ENCODE results near the gene SMOC2.

Gene SMOC2

GRCh38 chr6:168625602-168626001 is 184.6 kb downstream of the SMOC2 start:
- no peak for DNase-seq (ENCODE audit: low spot score)

DNA sequence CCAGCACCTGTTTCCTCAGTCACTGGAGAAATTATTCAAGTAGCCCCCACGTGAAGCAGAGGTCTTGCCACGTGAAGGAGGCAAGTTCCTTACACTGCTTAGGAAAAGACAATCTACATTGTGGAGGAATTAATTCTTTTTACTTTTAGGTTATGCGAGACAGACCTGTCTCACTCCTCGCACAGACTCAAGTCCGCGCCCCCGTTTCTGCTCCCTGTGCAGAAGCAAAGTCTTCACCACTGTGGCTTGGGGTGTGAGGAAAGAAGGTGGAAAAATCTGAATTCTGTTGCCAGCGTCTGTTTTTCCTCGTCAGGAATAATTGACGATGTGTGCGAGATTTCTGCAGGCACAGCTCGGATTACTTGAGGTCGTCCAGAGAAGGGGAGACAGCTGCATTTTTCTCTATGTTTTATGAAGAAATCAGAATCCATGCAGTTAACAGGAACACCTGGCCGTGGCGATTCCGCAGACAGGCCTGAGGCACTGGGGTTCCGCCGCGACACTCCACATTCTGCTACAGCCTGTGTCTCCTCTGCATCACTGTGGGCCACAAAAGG is 185.1 kb downstream of the SMOC2 start:
- DNase-seq (ENCODE audit: low spot score) = no peak

DNA sequence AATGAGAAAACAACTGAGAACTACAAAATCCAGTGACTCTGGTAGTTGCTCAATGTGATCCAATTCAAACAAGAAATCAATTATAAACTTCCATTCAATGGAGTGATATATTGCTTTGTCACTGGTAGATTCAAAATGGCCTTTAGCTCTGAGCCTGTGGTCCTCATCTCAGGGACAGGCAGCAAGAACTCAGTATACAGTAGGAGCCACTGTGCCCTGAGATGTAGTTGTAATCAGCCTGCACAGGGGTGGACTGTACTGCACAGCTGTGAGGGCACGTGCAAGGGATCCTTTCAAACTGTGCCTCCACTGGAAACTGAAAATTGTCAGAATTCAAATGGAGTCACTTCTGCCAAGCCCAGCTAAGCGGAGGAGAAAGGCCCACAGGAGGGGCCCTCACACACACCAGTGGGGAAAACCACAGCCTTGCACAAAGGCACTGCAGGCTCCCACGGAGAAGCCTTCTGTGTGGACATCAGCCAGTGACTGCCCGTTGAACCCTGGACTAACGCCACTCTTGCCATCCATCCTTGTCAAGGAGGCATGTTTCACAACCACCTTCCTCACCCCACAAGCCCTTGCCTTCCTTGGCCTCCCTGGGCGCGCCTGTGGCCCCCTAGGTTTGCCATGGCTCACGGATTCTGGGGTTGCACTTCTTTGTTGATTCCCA is 186.7 kb downstream of the SMOC2 start:
- no peak for DNase-seq (ENCODE audit: low spot score)

GRCh38 chr6:168628176-168628553 is 187.2 kb downstream of the SMOC2 start:
- DNase-seq (ENCODE audit: low spot score) = no peak

DNA sequence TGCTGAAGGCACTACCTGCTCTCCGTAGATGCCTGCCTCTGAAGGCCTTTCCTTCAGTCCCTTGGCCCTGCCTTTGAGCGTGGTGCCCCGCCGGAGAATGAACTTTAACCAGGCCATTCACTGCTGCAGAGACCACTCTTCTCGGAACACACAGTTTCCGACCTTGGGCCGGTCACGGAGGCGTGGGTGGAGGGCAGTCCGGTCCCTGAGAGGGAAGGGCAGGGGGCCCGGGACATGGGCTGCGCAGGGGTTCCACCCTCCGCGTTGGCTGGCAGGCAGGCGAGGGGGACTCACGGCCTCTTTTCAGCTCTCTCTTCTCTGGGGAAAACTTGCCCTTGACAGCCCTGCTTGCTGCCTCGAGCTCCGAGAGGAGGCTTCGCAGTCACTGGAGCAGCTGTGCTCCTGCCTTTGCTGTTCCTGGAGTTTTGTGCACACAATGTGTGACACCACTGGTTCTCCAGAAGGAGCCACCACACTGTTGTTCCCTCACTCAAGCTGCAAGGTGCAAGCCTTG is 187.8 kb downstream of the SMOC2 start:
- DNase-seq (ENCODE audit: low spot score) = no peak

- no peak for DNase-seq (ENCODE audit: low spot score)
These were observed 190.6 kb downstream of the SMOC2 start for GRCh38 chr6:168631564-168631963.

- no peak for DNase-seq (ENCODE audit: low spot score)
These were observed 191.7 kb downstream of the SMOC2 start for GRCh38 chr6:168632694-168633093.

- no peak for DNase-seq (ENCODE audit: low spot score)
These were observed 193.8 kb downstream of the SMOC2 start for GRCh38 chr6:168634541-168635328.

DNA sequence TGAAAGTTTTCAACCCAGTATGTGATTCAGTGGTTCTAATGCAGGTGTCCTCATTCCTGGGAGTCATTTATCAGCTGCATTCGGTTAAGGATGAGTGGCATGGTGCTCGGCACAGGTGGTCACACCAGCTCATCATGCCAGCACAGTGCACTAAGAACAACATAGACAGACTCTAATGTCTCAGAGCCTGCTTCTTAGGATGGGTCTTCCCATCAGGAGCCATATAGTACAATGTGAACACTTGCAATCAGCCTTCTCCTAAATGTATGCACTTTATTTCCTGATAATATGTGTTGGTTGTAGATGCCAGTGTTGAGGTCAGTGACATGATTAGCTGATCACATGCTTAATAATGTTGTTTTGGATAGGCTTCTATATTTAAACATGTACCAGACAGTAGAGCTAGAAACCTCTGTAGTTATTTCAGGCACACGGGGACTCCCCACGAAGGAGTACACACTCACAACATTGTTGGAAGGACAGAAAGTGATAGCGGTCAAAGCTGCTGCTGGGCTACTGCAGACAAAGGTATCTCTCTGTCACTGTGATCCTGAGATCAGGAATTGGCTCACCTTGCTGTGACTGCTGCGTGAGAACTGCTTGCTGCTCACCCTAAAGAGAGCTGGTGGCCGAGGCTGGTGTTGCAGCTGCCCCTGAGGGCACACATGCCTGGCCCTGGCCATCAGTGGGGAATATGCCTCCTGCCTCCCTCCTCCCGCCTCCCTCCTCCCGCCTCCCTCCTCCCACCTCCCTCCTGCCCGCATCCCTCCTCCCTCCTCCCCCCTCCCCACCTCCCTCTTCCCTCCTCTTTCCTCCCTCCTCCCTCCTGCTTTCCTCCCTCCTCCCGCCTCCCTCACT is 195.4 kb downstream of the SMOC2 start:
- DNase-seq (ENCODE audit: low spot score) = peak; percentile 53

GRCh38 chr6:168637834-168638233 is 196.8 kb downstream of the SMOC2 start:
- no peak for DNase-seq (ENCODE audit: low spot score)

DNA sequence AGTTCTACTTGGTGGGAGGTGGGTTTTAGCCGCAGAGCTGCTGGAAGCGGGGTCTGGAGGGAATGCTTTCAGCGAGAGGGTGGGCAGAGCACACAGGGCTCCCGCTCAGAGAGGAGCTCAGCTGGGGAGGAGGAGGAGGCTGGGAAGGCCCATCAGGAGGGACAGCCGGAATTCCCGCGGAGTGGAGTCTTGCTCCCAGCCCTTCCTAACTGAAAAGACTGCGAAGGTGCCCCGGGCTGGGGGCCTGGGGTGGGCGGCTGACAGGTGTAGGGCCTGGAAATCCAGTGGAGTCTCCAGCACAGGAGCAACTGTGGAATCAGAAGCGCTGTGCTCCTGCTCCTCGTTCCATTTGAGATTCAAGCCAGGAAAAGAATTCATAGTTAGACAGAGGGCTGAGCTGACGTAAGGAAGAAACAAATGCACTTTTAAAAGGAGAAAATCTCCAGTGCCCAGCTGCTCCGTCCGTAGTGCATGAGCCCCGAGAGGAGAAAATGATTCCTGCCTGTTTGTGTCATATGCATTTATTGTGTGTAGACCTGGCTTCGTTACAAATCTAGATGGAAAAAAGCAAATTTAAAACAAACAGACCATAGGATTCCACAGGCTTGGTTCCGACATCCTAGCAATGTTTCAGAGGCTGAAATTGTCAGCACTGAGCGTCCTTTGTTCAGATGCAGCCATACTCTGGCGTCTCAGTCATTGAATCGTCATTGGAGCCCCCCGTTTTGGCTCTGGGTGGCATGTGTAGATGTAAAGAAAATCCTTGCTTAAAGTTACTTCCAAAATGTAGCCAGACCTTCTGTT is 197.7 kb downstream of the SMOC2 start:
- DNase-seq (ENCODE audit: low spot score) = no peak

GRCh38 chr6:168640181-168640580 is 199.2 kb downstream of the SMOC2 start:
- no peak for DNase-seq (ENCODE audit: low spot score)

DNA sequence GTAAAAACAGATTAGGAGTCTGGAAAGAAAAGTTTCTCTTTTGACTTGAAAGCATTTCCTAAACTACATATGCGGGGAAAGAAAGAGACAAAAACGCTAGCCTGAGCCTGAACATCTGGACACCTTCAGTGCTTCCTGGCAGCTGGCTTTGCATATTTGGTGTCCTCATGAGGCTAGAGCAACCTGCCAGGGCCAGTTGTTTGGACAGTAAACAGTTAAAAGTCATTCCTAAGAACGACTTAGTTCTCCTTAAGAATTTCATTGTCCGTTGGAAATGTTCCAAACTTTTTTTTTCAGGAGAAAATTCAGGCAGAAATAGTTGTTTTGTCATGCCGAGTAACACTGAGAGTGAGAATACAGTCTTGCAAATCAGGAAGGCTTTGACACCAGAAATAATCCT is 199.8 kb downstream of the SMOC2 start:
- no peak for DNase-seq (ENCODE audit: low spot score)

DNA sequence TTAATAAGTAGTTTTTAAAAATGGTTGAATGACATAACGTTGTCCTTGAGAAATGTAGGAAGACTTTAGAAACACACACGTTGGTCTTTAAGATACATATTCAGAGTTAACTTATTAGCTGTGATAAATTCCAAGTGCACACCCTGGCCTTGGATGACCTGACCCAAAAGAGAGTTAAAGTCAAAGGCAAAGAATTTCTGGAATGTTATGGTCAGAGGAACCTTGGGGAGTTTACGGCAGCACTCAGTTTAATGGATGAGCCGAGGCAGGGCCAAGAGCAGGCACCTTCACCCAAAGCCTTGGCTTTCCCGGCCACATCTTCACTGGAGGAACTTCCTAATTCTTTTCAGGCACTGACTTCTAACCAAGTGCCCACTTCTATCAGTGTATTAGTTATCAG is 200.5 kb downstream of the SMOC2 start:
- peak; percentile 48 for DNase-seq (ENCODE audit: low spot score)

GRCh38 chr6:168643401-168643800 is 202.4 kb downstream of the SMOC2 start:
- no peak for DNase-seq (ENCODE audit: low spot score)

DNA sequence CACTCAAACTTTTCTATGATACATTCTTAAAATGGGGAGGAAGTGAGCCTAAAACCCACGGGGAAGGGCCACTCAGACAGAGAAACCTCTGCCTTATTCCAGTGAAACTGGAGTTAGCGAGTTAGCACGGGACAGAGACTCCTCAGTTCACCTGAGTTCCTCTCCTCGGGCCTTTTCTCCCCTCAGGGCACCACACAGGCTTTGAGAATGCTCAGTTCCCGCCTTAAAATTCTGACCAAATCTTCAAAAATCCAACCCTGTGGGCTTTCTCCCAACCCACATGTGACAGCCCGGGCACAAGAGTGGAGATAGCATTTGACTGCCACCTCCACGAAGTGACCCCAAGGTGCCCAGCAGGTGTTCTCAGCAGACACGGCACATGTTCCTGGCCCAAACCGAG is 204.3 kb downstream of the SMOC2 start:
- DNase-seq (ENCODE audit: low spot score) = no peak

GRCh38 chr6:168647271-168647670 is 206.3 kb downstream of the SMOC2 start:
- no peak for DNase-seq (ENCODE audit: low spot score)

DNA sequence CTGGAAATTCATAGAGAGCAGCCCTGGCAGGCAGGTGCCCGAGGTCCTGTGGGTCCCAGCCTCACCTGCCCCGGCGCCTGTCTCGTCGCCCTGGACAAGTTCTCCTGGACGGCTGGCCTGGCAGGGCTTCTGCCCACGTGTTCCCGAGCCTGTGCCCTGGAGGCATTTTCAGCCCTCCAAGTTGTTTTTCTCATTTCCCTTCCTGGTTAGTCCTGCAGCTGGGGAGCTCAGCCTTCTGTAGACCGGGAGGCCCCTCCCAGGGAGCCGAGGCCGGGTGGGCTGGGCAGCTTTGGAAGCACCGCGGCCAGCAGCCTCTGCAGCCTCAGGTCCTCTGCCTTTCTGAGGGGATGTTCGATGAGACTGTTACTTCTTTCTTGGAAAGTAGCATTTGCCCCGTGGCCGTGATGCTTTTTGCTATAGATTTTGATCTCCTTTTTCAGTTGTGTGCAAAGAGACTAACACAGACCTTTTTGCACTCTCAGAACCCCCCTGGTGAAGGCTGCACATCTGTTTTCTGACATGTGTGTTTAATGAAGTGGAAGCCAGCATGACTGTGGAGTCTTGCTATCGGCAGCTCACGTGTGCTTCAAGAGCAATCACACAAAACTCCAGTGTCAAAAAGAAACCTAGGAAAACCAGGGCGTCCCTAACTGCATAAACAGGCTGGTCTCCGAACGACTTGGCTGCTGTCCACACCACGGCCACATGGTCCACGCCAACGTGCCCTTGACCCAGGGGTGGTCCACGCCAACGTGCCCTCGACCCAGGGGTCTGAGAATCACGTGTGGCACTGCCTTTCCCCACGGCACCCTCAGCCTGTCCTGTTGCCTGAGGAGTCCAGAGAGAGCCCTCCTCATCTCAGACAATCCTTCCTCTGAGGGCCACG is 207.5 kb downstream of the SMOC2 start:
- DNase-seq (ENCODE audit: low spot score) = peak; percentile 55

- no peak for DNase-seq (ENCODE audit: low spot score)
These were observed 208.2 kb downstream of the SMOC2 start for GRCh38 chr6:168649209-168649608.

DNA sequence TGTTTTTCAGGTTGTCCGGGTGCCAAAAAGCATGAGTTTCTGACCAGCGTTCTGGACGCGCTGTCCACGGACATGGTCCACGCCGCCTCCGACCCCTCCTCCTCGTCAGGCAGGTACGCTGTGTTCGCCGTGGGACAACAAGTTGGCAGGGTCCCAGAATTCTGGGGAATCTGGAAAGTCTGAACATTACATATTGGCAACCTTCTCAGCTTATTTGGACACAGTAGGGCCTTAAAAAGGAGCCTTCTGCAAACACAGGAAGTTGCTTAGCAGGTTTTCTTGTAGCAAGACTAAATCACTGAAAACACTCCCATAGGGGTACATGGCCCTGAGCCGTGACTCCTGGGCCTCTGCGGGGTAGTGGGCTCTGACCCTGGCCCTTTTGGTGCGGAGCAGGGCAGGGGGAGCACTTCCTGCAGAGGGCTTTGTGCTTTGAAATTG is 209.7 kb downstream of the SMOC2 start:
- peak; percentile 53 for DNase-seq (ENCODE audit: low spot score)
